GM23248 (cell line): ENCODE measurements around the gene CCT2. TPM values are rescaled to one million over a fixed set of nuclear protein-coding genes. Genes with fewer than 3 reads are reported as not detected.

ENCODE experiments used
- DNase-seq: peaks from one replicate; pipeline ENCODE4 v3.0.0-alpha.2; 2015
- H2AFZ ChIP-seq: fragments of 200-600 bp; sonication (generic); 2 replicates; pipeline ENCODE4 v1.6.1; 2016; ENCODE audit warnings: antibody characterized with exemption
- H3F3A ChIP-seq: fragments of 200-600 bp; sonication (generic); 2 replicates; pipeline ENCODE4 v1.6.1; 2016; ENCODE audit warnings: mild to moderate bottlenecking, antibody characterized with exemption, mixed run types; ENCODE audit not compliant: insufficient read depth
- H3K27ac ChIP-seq: fragments of 200-600 bp; sonication (generic); 2 replicates; pipeline ENCODE4 v1.5.1; 2016; ENCODE audit warnings: mild to moderate bottlenecking
- H3K27me3 ChIP-seq: fragments of 200-600 bp; sonication (generic); replicated peaks from 2 replicates; pipeline ENCODE4 v1.6.1; 2016; ENCODE audit warnings: mild to moderate bottlenecking; ENCODE audit not compliant: insufficient read depth
- H3K36me3 ChIP-seq: fragments of 200-600 bp; sonication (generic); 2 replicates; pipeline ENCODE4 v1.6.1; 2016; ENCODE audit warnings: low read depth, mild to moderate bottlenecking
- H3K4me1 ChIP-seq: fragments of 200-600 bp; sonication (generic); 2 replicates; pipeline ENCODE4 v1.6.1; 2016; ENCODE audit warnings: mild to moderate bottlenecking; ENCODE audit not compliant: insufficient read depth
- H3K4me2 ChIP-seq: fragments of 200-600 bp; sonication (generic); one replicate; pipeline ENCODE4 v1.6.1; 2016; ENCODE audit warnings: mild to moderate bottlenecking; ENCODE audit not compliant: unreplicated experiment
- H3K4me3 ChIP-seq: fragments of 200-600 bp; sonication (generic); 2 replicates; pipeline ENCODE4 v1.5.1; 2016; ENCODE audit warnings: mild to moderate bottlenecking
- H3K79me2 ChIP-seq: fragments of 200-600 bp; sonication (generic); 2 replicates; pipeline ENCODE4 v1.6.1; 2016; ENCODE audit warnings: mild to moderate bottlenecking; ENCODE audit not compliant: insufficient read depth
- H3K9ac ChIP-seq: fragments of 200-600 bp; sonication (generic); 2 replicates; pipeline ENCODE4 v1.6.1; 2016; ENCODE audit warnings: mild to moderate bottlenecking
- H3K9me2 ChIP-seq: fragments of 200-600 bp; sonication (generic); 2 replicates; pipeline ENCODE4 v1.6.1; 2016; ENCODE audit warnings: mixed run types, mild to moderate bottlenecking, moderate library complexity; ENCODE audit not compliant: insufficient read depth
- H3K9me3 ChIP-seq: fragments of 200-600 bp; sonication (generic); one replicate; pipeline ENCODE4 v1.6.1; 2017; ENCODE audit warnings: low read depth
- H4K20me1 ChIP-seq: fragments of 200-600 bp; sonication (generic); 2 replicates; pipeline ENCODE4 v1.6.0; 2016; ENCODE audit not compliant: insufficient read depth
- EZH2 ChIP-seq: fragments of 200-600 bp; sonication (generic); IDR thresholded peaks from 2 replicates; pipeline ENCODE4 v1.6.1; 2018; ENCODE audit warnings: antibody characterized with exemption, mild to moderate bottlenecking; ENCODE audit not compliant: insufficient read depth, poor library complexity, severe bottlenecking
- EZH2phosphoT487 ChIP-seq: fragments of 200-600 bp; sonication (generic); IDR thresholded peaks from 2 replicates; pipeline ENCODE4 v1.6.1; 2018; ENCODE audit warnings: antibody characterized with exemption, moderate library complexity, mild to moderate bottlenecking, low read depth; ENCODE audit not compliant: insufficient read depth
- WGBS, 2 experiments: methylation state at CpG; one replicate each; pipeline ENCODE4 v1.1.6; 2015 to 2017; ENCODE audit warnings: low lambda C conversion rate in 2 of 2, low coverage in 1 of 2; ENCODE audit errors: missing lambda C conversion rate in 2 of 2; 5-methylcytosine and 5-hydroxymethylcytosine counted together
- in situ Hi-C: fragments of 300-500 bp; cut with MboI; formaldehyde crosslinking; loops from 2 replicates; pipeline ENCODE4 v1.15.0; 2020
- microRNA-seq: library from miRNA; unstranded; fragments of <30 nt; microRNA quantifications from one replicate; pipeline ENCODE4, GENCODE V29; 2016; ENCODE audit warnings: borderline number of aligned reads
- polyA plus RNA-seq: library from polyadenylated mRNA; unstranded; fragments of >200 nt; fragmentation: Nextera tagmentation; extraction: Ambion mirVana; gene quantifications from 2 replicates; pipeline ENCODE4 v1.2.1, GENCODE V29; 2016
- small RNA-seq: library from RNA; depleted of rRNA; stranded (forward); fragments of <200 nt; gene quantifications from one replicate; pipeline ENCODE3, GENCODE V24; 2014; ENCODE audit warnings: low read depth, low replicate concordance
- total RNA-seq: library from RNA; depleted of rRNA; stranded (reverse); fragments of >200 nt; shearing (Covaris generic); gene quantifications from 2 replicates; pipeline ENCODE4 v1.2.3, GENCODE V29; 2014; rRNA removed

The CCT2 gene
- total and polyA plus RNA-seq, 2 experiments from 2014 or later: 157 to 171 TPM

- no peaks in the 10 kb centered on the region for H3K9me2 ChIP-seq
- TF ChIP-seq EZH2phosphoT487 (no peak), EZH2 (no peak)
- H3K27me3 ChIP-seq: no peaks in the 10 kb centered on the region
- H3K9ac ChIP-seq: no peak overlapping the region
- peaks cover 9% of the 10 kb centered on the region; the same call in 1 of the 2 replicates for H3F3A ChIP-seq
- no peaks in the 10 kb centered on the region for H3K36me3 ChIP-seq
- H3K4me1 ChIP-seq: peaks cover 14% of the 10 kb centered on the region
- no peaks in the 10 kb centered on the region for H3K79me2 ChIP-seq
- H3K4me2 ChIP-seq: no peak overlapping the region
- peak; percentile 70 for DNase-seq
- no peaks in the 10 kb centered on the region for H4K20me1 ChIP-seq
- 49 to 54% methylated on average over 2 of the region's 2 CpGs for WGBS, 2 experiments
- in situ Hi-C loops: no loop called here
- no peaks in the 10 kb centered on the region for H3K9me3 ChIP-seq
- H3K27ac ChIP-seq: no peak overlapping the region
- no peak overlapping the region for H3K4me3 ChIP-seq
- no peak overlapping the region for H2AFZ ChIP-seq
These were observed 59.8 kb downstream of the CCT2 start for GRCh38 chr12:69645031-69645430.

GRCh38 chr12:69647178-69647577 lies 61.9 kb downstream of the CCT2 start:
- TF ChIP-seq EZH2phosphoT487: no peak
- no peak for TF ChIP-seq EZH2
- H3K4me3 ChIP-seq: no peak overlapping the region
- H3K9me2 ChIP-seq: no peaks in the 10 kb centered on the region
- no peaks in the 10 kb centered on the region for H3K9me3 ChIP-seq
- H3K4me2 ChIP-seq: no peak overlapping the region
- H2AFZ ChIP-seq: no peak overlapping the region
- in situ Hi-C loops: no loop called here
- H4K20me1 ChIP-seq: no peaks in the 10 kb centered on the region
- no peaks in the 10 kb centered on the region for H3K27me3 ChIP-seq
- 84 to 86% methylated on average over 4 of the region's 4 CpGs for WGBS, 2 experiments
- no peak overlapping the region for H3K27ac ChIP-seq
- no peak for DNase-seq
- no peaks in the 10 kb centered on the region for H3K36me3 ChIP-seq
- peaks cover 14% of the 10 kb centered on the region for H3K4me1 ChIP-seq
- H3F3A ChIP-seq: peaks cover 9% of the 10 kb centered on the region; the same call in 1 of the 2 replicates
- no peaks in the 10 kb centered on the region for H3K79me2 ChIP-seq
- H3K9ac ChIP-seq: no peak overlapping the region

- H3K79me2 ChIP-seq: no peaks in the 10 kb centered on the region
- no peaks in the 10 kb centered on the region for H3K27me3 ChIP-seq
- no peaks in the 10 kb centered on the region for H3K36me3 ChIP-seq
- H4K20me1 ChIP-seq: no peaks in the 10 kb centered on the region
- H3K9ac ChIP-seq: no peak overlapping the region
- H3K27ac ChIP-seq: peak overlapping the region; percentile 37
- in situ Hi-C loops: no loop called here
- H3K4me1 ChIP-seq: peaks cover 14% of the 10 kb centered on the region
- peak; percentile 94 for DNase-seq
- TF ChIP-seq EZH2phosphoT487 (no peak), EZH2 (no peak)
- no peak overlapping the region for H2AFZ ChIP-seq
- no peaks in the 10 kb centered on the region for H3K9me2 ChIP-seq
- peaks cover 9% of the 10 kb centered on the region; the same call in 1 of the 2 replicates for H3F3A ChIP-seq
- no peak overlapping the region for H3K4me2 ChIP-seq
- 37 to 49% methylated on average over 3 of the region's 3 CpGs for WGBS, 2 experiments
- H3K4me3 ChIP-seq: no peak overlapping the region
- no peaks in the 10 kb centered on the region for H3K9me3 ChIP-seq
These were observed 63.2 kb downstream of the CCT2 start for GRCh38 chr12:69648476-69648875.

GRCh38 chr12:69649529-69649928 lies 64.3 kb downstream of the CCT2 start:
- no peaks in the 10 kb centered on the region for H4K20me1 ChIP-seq
- no peak overlapping the region for H2AFZ ChIP-seq
- no peaks in the 10 kb centered on the region for H3K9me2 ChIP-seq
- 32 to 39% methylated on average over 4 of the region's 4 CpGs for WGBS, 2 experiments
- H3K36me3 ChIP-seq: no peaks in the 10 kb centered on the region
- no peak overlapping the region for H3K9ac ChIP-seq
- no peak for TF ChIP-seq EZH2phosphoT487
- no peak for TF ChIP-seq EZH2
- H3K79me2 ChIP-seq: no peaks in the 10 kb centered on the region
- in situ Hi-C loops: no loop called here
- H3K4me2 ChIP-seq: no peak overlapping the region
- H3K27ac ChIP-seq: no peak overlapping the region
- H3F3A ChIP-seq: peaks cover 9% of the 10 kb centered on the region; the same call in 1 of the 2 replicates
- no peaks in the 10 kb centered on the region for H3K27me3 ChIP-seq
- H3K9me3 ChIP-seq: no peaks in the 10 kb centered on the region
- no peak for DNase-seq
- H3K4me3 ChIP-seq: no peak overlapping the region
- peaks cover 17% of the 10 kb centered on the region for H3K4me1 ChIP-seq

Small RNAs within 50 kb of the gene (microRNA-seq; reads per million reads assigned to microRNA genes)
- not detected for gene MIR3913-1
- gene MIR3913-2: not detected

Small RNAs within 50 kb of the gene (small RNA-seq; reads per million reads assigned to genes)
- 0.19 reads per million for gene MIR3913-1

Other genes starting within 250 kb of the CCT2 start
- gene LYZ, start 237.1 kb upstream of the CCT2 start, total RNA-seq: not detected in 2 replicates
- gene LYZ, start 237.1 kb upstream of the CCT2 start, polyA plus RNA-seq: not detected in 2 replicates
- gene YEATS4, start 225.7 kb upstream of the CCT2 start, total RNA-seq: 21.6 and 60.4 TPM in 2 replicates
- 17.2 and 17.5 TPM in 2 replicates for gene YEATS4, start 225.7 kb upstream of the CCT2 start, polyA plus RNA-seq
- 41.2 and 79.5 TPM in 2 replicates for gene FRS2, start 115.1 kb upstream of the CCT2 start, total RNA-seq
- gene FRS2, start 115.1 kb upstream of the CCT2 start, polyA plus RNA-seq: 21.7 and 25.5 TPM in 2 replicates
- gene LRRC10, start 25.4 kb downstream of the CCT2 start, total RNA-seq: not detected in 2 replicates
- not detected in 2 replicates for gene LRRC10, start 25.4 kb downstream of the CCT2 start, polyA plus RNA-seq
- 0.25 TPM in 1 of 2 replicates, not detected in the other for gene BEST3, start 113.8 kb downstream of the CCT2 start, total RNA-seq
- gene BEST3, start 113.8 kb downstream of the CCT2 start, polyA plus RNA-seq: not detected in 2 replicates
- gene RAB3IP, start 153.4 kb downstream of the CCT2 start, total RNA-seq: 2.5 and 3.4 TPM in 2 replicates
- gene RAB3IP, start 153.4 kb downstream of the CCT2 start, polyA plus RNA-seq: 1.2 and 3.6 TPM in 2 replicates
- gene MYRFL, start 239.8 kb downstream of the CCT2 start, total RNA-seq: not detected in 2 replicates
- gene MYRFL, start 239.8 kb downstream of the CCT2 start, polyA plus RNA-seq: not detected in 2 replicates